Measurements from ENCODE around the gene LSG1. TPM values are rescaled to one million over a fixed set of nuclear protein-coding genes. Genes with fewer than 3 reads are reported as not detected.
"Not testable (repeated sequence)": the region's sequence is repeated elsewhere in the genome, so short reads cannot be mapped to it uniquely, and the experiment has no call there.

Gene LSG1
- total RNA-seq, 1 donor from 2014 or later: 26.1 TPM

- DNase-seq (ENCODE audit: low read depth): peak; percentile 23
- TF ChIP-seq CTCF (IDR thresholded peaks at IDR 0.05; ENCODE audit: insufficient read depth, low read length, poor library complexity, severe bottlenecking): peak; percentile 8
- H3K4me3 ChIP-seq (ENCODE audit: low read depth, low read length): peak within 1 kb of the TSS; percentile 85
- H3K27me3 ChIP-seq (ENCODE audit: control insufficient read depth, insufficient read depth, low read length): no peaks in the 10 kb centered on the region
- H3K36me3 ChIP-seq (ENCODE audit: control insufficient read depth, insufficient read depth, low read length): no peaks in the 10 kb centered on the region
Measured at GRCh38 chr3:194633349-194634004, 38.5 kb downstream of the LSG1 start, which contains the start of gene TMEM44. Gene TMEM44, minus strand, starts transcription at chr3:194633419. Its CDS starts 204 bp downstream, at chr3:194633215.

GRCh38 chr3:194632809-194633348 is 39.1 kb downstream of the LSG1 start:
- TF ChIP-seq CTCF (IDR thresholded peaks at IDR 0.05; ENCODE audit: insufficient read depth, low read length, poor library complexity, severe bottlenecking): no peak

GRCh38 chr3:194632226-194632808 is 39.7 kb downstream of the LSG1 start:
- TF ChIP-seq CTCF (IDR thresholded peaks at IDR 0.05; ENCODE audit: insufficient read depth, low read length, poor library complexity, severe bottlenecking): no peak
- DNase-seq (ENCODE audit: low read depth): no peak
- no peaks in the 10 kb centered on the region for H3K27me3 ChIP-seq (ENCODE audit: control insufficient read depth, insufficient read depth, low read length)
- H3K36me3 ChIP-seq (ENCODE audit: control insufficient read depth, insufficient read depth, low read length): no peaks in the 10 kb centered on the region
- H3K4me3 ChIP-seq (ENCODE audit: low read depth, low read length): peak overlapping the region; percentile 85

More at GRCh38 chr3:194632809-194633348, 39.1 kb downstream of the LSG1 start:
- no peak for DNase-seq (ENCODE audit: low read depth)
- Histone ChIP-seq H3K4me3 (ENCODE audit: low read depth, low read length) (peak overlapping the region; percentile 85), H3K36me3 (ENCODE audit: control insufficient read depth, insufficient read depth, low read length) (no peaks in the 10 kb centered on the region), H3K27me3 (ENCODE audit: control insufficient read depth, insufficient read depth, low read length) (no peaks in the 10 kb centered on the region)

GRCh38 chr3:194631696-194632095 is 40.3 kb downstream of the LSG1 start:
- no peak for TF ChIP-seq CTCF (IDR thresholded peaks at IDR 0.05; ENCODE audit: insufficient read depth, low read length, poor library complexity, severe bottlenecking)
- Histone ChIP-seq H3K27me3 (ENCODE audit: control insufficient read depth, insufficient read depth, low read length) (no peaks in the 10 kb centered on the region), H3K4me3 (ENCODE audit: low read depth, low read length) (no peak overlapping the region), H3K36me3 (ENCODE audit: control insufficient read depth, insufficient read depth, low read length) (no peaks in the 10 kb centered on the region)
- no peak for DNase-seq (ENCODE audit: low read depth)

GRCh38 chr3:194630681-194631080 is 41.3 kb downstream of the LSG1 start:
- not testable (repeated sequence) for H3K36me3 ChIP-seq (ENCODE audit: control insufficient read depth, insufficient read depth, low read length); H3K27me3 ChIP-seq (ENCODE audit: control insufficient read depth, insufficient read depth, low read length); H3K4me3 ChIP-seq (ENCODE audit: low read depth, low read length); DNase-seq (ENCODE audit: low read depth)

- Histone ChIP-seq H3K4me3 (ENCODE audit: low read depth, low read length) (no peak overlapping the region), H3K36me3 (ENCODE audit: control insufficient read depth, insufficient read depth, low read length) (peaks cover 1% of the 10 kb centered on the region), H3K27me3 (ENCODE audit: control insufficient read depth, insufficient read depth, low read length) (no peaks in the 10 kb centered on the region)
- DNase-seq (ENCODE audit: low read depth): no peak
- TF ChIP-seq CTCF (IDR thresholded peaks at IDR 0.05; ENCODE audit: insufficient read depth, low read length, poor library complexity, severe bottlenecking): no peak
Measured at GRCh38 chr3:194624956-194625355, 47.0 kb downstream of the LSG1 start.

Measured in kidney epithelial cell (primary cell).